GM19438 (cell line): ENCODE results near the gene CDC73.
A peak's percentile ranks its signal among the peaks of the same experiment; 100 is the strongest.
"Not testable (repeated sequence)": the region's sequence is repeated elsewhere in the genome, so short reads cannot be mapped to it uniquely, and the experiment has no call there.

Experiments used
- ATAC-seq: cut with Tn5 transposase; IDR thresholded peaks from one replicate; pipeline ENCODE4 v1.9.1; 2021; ENCODE audit warnings: low read depth; ENCODE audit not compliant: unreplicated experiment

Gene CDC73

GRCh38 chr1:193176113-193176512 lies 54.3 kb downstream of the CDC73 start:
- no peak for ATAC-seq

DNA sequence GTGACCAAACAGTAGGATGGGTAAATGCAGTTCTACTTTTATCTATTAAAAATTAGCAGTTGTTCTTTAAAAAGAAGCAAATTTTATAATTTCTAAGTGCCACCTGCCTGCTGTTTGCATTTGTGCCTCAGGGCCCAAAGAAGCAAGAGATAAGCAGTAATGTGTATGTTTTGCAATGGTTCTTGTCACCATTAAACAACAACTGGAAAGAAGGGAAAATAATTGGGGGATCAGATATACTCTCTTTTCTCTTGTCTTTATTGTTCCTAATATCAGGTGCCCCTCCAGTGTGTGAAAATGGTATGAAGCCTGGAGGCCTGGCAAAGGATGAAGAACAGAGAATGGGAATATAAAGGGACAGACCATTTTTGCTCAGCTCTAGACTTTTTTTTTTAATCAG lies 55.0 kb downstream of the CDC73 start:
- ATAC-seq = no peak

DNA sequence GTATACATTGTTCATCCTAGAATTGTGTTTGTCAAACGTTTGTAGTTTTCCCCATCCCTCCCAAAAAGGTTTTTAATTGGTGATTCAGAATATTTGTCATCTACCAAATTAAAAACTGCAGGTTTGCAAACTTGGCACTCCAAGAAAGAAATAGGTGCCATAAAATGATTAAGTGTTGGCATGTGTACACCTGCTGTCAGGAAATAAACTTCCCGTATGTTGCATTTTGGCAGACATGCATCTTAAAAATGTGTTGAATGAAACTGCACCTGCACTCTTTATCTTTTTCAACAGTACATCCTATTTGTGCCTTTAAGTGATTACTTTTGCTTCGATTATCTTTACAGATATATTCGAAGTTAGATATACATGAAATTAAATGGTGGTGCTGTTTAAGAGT lies 57.3 kb downstream of the CDC73 start:
- no peak for ATAC-seq

DNA sequence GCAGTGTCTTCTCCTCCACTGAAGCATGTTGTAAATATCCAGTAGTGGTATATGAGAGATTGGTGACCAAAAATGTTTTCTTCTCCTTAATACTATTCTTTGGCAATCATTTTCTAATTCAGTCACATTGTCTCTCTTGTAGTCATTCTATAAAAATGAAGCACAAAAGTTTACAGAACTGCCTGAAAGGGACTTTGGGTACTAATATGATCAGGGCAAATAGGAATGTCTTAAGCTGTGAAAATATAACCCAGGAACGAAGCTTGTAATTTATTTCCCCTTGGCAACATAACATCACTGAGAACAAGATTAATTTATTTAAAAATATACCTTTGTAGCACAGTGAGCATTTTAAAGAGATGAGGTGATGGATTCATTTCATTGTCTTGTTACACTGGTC lies 59.7 kb downstream of the CDC73 start:
- ATAC-seq = no peak

- ATAC-seq = no peak
These were observed 60.2 kb downstream of the CDC73 start for GRCh38 chr1:193181985-193182384.

GRCh38 chr1:193183019-193183627 lies 61.3 kb downstream of the CDC73 start:
- no peak for ATAC-seq

DNA sequence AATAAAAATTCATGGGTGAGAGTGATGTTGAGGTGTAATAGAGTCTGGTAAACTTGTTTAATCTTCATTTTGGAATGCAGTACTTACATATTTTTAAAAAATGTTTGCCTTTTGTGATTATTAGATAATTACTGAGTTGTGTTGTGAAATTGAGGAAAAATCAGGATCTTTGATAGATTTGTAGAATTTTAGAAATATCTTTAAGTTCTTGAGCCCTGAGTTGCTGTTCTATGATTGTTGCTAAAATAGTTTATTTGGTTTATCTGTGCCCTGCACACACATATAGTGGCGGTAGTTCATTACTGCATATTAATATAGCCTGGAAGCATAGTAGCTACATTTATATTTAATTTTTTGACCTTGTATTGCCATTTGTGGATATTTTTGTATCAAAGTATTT lies 62.9 kb downstream of the CDC73 start:
- ATAC-seq = no peak

DNA sequence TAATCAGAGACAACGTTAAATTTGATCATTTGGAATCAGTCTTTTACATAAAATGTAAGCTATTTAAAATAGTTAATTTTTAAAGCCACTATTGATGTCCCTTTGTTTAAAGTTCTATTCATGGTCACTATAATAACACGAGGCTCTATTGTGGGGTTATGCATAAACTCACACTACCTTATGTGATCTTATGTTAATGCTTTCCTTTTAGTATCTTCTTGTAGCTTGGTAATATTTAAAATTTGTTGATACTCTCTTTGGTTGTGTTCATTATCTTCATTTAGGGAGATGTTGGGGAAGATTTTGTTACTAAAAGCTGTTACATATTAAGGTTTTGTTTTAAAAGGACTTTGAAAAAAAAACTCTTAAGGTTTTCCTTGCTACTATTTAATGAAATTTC lies 63.4 kb downstream of the CDC73 start:
- ATAC-seq = no peak

GRCh38 chr1:193185901-193186731 lies 64.3 kb downstream of the CDC73 start, which contains the start of gene B3GALT2:
B3GALT2 (minus strand) TSS chr1:193186613; CDS start chr1:193181562, 5,051 bp downstream.
- no peak for ATAC-seq

- ATAC-seq = no peak
These were observed 65.3 kb downstream of the CDC73 start for GRCh38 chr1:193187114-193187513.

DNA sequence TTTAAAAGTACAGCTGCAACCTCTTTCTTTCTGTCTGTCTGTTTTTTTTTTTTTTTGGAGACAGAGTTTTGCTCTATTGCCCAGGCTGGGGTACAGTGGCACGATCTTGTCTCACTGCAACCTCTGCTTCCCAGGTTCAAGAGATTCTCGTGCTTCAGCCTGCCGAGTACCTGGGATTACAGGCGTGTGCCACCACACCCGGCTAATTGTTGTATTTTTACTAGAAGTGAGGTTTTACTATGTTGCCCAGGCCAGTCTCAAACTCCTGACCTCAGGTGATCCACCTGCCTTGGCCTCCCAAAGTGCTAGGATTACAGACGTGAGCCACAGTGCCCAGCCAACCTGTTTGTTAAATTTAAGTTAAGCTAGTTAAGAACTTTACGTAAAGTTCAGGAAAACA lies 67.1 kb downstream of the CDC73 start:
- ATAC-seq = not testable (repeated sequence)

DNA sequence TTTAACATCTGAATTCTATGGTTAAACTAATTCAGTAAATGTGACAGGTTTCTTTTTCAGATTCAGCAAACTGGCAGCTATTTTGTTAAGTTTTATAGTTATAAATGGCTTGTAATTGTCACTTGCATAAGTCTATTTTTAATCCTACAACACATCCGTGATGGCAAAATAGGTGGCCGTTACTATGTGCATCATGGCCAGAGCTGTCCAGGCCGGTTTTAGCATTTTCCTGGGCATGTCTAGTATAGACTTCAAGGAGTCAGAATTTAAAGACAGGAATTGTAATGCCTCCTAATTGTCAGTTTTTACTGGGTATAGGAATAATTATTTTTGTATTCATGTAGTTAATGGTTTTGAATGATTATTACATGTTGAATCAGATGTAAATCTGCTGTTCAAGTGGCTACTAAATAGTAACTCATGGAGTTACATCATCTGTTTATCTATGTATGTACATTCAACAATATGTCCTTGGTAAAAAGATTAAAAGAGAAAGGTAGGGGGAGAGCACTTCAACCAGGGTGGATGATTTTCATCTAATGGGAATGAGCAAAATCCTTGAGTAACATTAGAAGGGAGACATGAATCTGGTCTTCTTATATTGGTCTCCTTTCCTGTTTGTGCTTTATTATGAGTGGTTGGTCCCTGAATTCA lies 67.7 kb downstream of the CDC73 start:
- no peak for ATAC-seq

GRCh38 chr1:193190096-193190744 lies 68.4 kb downstream of the CDC73 start:
- ATAC-seq = no peak

DNA sequence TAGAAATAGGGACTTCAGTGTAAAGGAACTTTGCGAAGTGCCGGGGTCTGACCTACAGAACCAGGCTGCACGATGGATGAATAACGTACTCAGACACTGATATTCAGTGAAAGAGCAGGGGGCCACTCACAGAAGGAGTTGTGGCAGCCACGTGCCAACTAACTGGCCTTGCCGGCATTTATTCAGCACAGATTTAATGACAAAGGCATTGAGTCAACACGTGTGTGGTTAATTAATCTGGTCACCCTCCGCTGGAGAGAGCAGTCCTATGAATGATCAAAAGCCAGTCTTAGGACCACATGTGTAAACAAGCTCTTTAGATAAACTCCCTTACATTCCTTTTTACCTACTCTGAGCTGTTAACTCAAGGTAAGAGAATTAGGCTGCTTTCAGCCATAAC lies 70.8 kb downstream of the CDC73 start:
- no peak for ATAC-seq

- ATAC-seq = no peak
These were observed 78.1 kb downstream of the CDC73 start for GRCh38 chr1:193199940-193200339.

- no peak for ATAC-seq
These were observed 79.2 kb downstream of the CDC73 start for GRCh38 chr1:193201021-193201420.

- no peak for ATAC-seq
These were observed 89.2 kb downstream of the CDC73 start for GRCh38 chr1:193210996-193211395.

GRCh38 chr1:193211539-193211938 lies 89.7 kb downstream of the CDC73 start:
- ATAC-seq = peak; percentile 76

DNA sequence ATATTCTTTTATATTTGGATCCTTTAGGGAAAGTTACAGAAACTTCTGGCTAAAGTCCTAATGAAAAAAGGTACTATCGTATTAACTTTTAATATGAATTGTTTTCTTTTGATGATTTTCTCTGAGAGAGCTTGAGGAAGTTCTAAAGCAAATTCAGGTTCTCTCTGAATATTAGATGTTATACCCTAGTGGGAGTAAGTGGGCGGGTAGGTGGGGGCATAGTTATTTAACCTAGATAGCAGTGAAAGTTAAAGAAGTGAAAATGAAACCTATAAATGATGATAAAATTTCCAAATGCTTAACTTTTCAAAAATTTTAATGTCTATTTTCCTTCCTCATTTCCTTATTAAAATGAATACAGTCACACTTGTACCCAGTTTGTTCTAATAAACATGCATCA lies 90.8 kb downstream of the CDC73 start:
- ATAC-seq = no peak

GRCh38 chr1:193213998-193214397 lies 92.2 kb downstream of the CDC73 start:
- no peak for ATAC-seq

- peak; percentile 68 for ATAC-seq
These were observed 95.1 kb downstream of the CDC73 start for GRCh38 chr1:193216920-193217319.
